DMS79 treated with DMSO at 0.1 percent for 48 hours (cell line): Measurements from ENCODE around the gene UBAC2.

Source experiments
- DNase-seq: peaks from one replicate; lab custom pipeline; 2025; lab: John Stamatoyannopoulos, UW

UBAC2 gene

GRCh38 chr13:99416411-99417121, 215.9 kb downstream of the UBAC2 start:
- DNase-seq, result no peak

GRCh38 chr13:99417201-99418102, 216.8 kb downstream of the UBAC2 start:
- DNase-seq, result no peak

GRCh38 chr13:99418103-99418842, 217.6 kb downstream of the UBAC2 start:
- no peak for DNase-seq

- DNase-seq, result no peak
Measured at GRCh38 chr13:99418843-99419140, 218.1 kb downstream of the UBAC2 start.

- no peak for DNase-seq
Measured at GRCh38 chr13:99419591-99420243, 219.1 kb downstream of the UBAC2 start.

GRCh38 chr13:99421271-99421670, 220.6 kb downstream of the UBAC2 start:
- no peak for DNase-seq

- no peak for DNase-seq
Measured at GRCh38 chr13:99421758-99422585, 221.3 kb downstream of the UBAC2 start.

- no peak for DNase-seq
Measured at GRCh38 chr13:99422586-99423220, 222.0 kb downstream of the UBAC2 start.

GRCh38 chr13:99425485-99426341, 225.1 kb downstream of the UBAC2 start:
- DNase-seq, result no peak

GRCh38 chr13:99426426-99426825, 225.8 kb downstream of the UBAC2 start:
- no peak for DNase-seq

- no peak for DNase-seq
Measured at GRCh38 chr13:99429670-99430069, 229.0 kb downstream of the UBAC2 start.

- DNase-seq, result no peak
Measured at GRCh38 chr13:99431927-99432608, 231.4 kb downstream of the UBAC2 start.

GRCh38 chr13:99432609-99433542, 232.2 kb downstream of the UBAC2 start:
- no peak for DNase-seq

GRCh38 chr13:99433543-99434075, 233.0 kb downstream of the UBAC2 start:
- DNase-seq, result no peak

GRCh38 chr13:99434258-99434788, 233.7 kb downstream of the UBAC2 start:
- DNase-seq, result no peak

GRCh38 chr13:99435116-99435515, 234.5 kb downstream of the UBAC2 start:
- no peak for DNase-seq

GRCh38 chr13:99435998-99436397, 235.3 kb downstream of the UBAC2 start:
- no peak for DNase-seq
